ENCODE data around the gene EPHA6. TPM values are rescaled to one million over a fixed set of nuclear protein-coding genes. Genes with fewer than 3 reads are reported as not detected.
"Not testable (repeated sequence)": the region's sequence is repeated elsewhere in the genome, so short reads cannot be mapped to it uniquely, and the experiment has no call there.

Gene EPHA6
- total and polyA plus RNA-seq, 7 donors, result 0.58 to 53.5 (median 45.4) TPM; not detected in 2

DNA sequence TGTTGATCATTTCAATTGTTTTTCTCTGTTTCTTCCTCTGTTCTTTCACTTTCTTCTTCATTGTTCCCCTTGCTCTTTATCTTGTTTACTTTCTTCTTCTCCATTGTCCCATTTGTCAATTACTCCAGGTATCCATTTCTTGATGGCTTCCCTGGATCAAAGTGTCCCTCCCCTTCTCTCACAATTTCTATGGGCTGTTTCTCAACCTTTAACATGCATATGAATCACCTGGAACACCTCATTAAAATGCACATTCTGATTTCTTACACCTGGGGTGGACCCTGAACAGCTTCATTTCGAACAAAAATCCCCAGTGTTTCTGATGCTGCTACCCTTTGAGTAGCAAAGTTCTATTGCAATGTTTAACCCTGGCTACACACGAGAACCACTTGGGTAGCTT, 454.8 kb downstream of the EPHA6 start:
- no peak for DNase-seq
- Histone ChIP-seq H3K9me3 (no peaks in the 10 kb centered on the region), H3K4me3 (no peak overlapping the region), H3K4me1 (no peaks in the 10 kb centered on the region), H3K36me3 (no peaks in the 10 kb centered on the region), H3K27ac (no peak overlapping the region), H3K27me3 (no peaks in the 10 kb centered on the region)
- intact Hi-C loops (cut with DNase I), result no loop called here
- TF ChIP-seq EP300 (IDR thresholded peaks at IDR 0.05) (no peak), POLR2A (IDR thresholded peaks at IDR 0.05) (no peak), POLR2AphosphoS5 (IDR thresholded peaks at IDR 0.05) (no peak)
- TF ChIP-seq, protein P1, sequence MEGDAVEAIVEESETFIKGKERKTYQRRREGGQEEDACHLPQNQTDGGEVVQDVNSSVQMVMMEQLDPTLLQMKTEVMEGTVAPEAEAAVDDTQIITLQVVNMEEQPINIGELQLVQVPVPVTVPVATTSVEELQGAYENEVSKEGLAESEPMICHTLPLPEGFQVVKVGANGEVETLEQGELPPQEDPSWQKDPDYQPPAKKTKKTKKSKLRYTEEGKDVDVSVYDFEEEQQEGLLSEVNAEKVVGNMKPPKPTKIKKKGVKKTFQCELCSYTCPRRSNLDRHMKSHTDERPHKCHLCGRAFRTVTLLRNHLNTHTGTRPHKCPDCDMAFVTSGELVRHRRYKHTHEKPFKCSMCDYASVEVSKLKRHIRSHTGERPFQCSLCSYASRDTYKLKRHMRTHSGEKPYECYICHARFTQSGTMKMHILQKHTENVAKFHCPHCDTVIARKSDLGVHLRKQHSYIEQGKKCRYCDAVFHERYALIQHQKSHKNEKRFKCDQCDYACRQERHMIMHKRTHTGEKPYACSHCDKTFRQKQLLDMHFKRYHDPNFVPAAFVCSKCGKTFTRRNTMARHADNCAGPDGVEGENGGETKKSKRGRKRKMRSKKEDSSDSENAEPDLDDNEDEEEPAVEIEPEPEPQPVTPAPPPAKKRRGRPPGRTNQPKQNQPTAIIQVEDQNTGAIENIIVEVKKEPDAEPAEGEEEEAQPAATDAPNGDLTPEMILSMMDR (IDR thresholded peaks at IDR 0.05), result no peak
- 42 to 49% methylated on average over 2 of the region's 2 CpGs for WGBS, 2 donors

DNA sequence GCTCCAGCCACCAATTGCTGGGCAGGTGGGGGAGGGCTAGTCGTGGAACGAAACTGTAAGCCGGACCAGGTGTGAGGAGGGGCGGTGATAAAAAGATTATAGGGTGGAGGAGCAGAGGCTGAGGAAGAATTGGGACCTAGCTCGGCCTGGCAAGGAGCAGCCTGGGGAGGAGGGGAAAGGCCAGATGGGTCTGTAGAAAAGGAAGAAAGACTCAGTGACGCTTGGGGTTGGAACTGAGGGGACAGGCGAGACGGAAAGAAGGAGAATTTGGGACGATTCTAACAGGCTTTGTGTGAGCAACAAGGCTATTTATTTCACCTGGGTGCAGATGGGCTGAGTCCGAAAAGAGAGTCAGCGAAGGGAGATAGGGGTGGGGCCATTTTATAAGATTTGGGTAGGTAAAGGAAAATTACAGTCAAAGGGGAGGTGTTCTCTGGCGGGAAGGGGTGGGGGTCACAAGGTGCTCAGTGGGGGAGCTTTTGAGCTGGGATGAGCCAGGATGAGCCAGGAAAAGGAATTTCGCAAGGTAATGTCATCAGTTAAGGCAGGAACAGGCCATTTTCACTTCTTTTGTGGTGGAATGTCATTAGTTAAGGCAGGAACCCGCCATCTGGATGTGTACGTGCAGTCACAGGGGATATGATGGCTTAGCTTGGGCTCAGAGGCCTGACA, 462.6 kb downstream of the EPHA6 start:
- H3K4me1 ChIP-seq; H3K27ac ChIP-seq; H3K27me3 ChIP-seq; intact Hi-C loops (cut with DNase I); DNase-seq; H3K36me3 ChIP-seq; H3K9me3 ChIP-seq; H3K4me3 ChIP-seq: not testable (repeated sequence)
- 81 to 85% methylated on average over 15 of the region's 15 CpGs for WGBS, 2 donors

DNA sequence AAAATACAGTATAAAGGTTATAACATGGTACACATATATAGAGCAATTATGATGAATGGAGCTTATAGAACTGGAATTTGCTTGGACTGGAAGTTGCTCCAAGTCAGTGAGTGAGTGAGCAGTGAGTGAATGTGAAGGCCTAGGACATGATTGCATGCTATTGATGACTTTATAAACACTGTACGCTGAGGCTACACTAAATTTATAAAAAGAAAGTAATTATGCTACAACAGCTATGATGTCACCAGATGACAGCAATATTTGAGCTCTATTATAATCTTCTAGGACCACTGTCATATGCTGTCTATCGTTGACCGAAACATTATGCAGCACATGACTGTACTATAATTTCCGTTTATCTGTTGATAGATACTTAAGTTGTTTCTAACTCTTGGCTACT, 463.3 kb downstream of the EPHA6 start:
- no peaks in the 10 kb centered on the region for H3K9me3 ChIP-seq
- TF ChIP-seq, protein P1 (IDR thresholded peaks at IDR 0.05), result no peak
- TF ChIP-seq POLR2AphosphoS5 (IDR thresholded peaks at IDR 0.05), result no peak
- TF ChIP-seq POLR2A (IDR thresholded peaks at IDR 0.05), result no peak
- TF ChIP-seq EP300 (IDR thresholded peaks at IDR 0.05), result no peak
- H3K4me3 ChIP-seq, result no peak overlapping the region
- no peaks in the 10 kb centered on the region for H3K36me3 ChIP-seq
- H3K27ac ChIP-seq, result no peak overlapping the region
- DNase-seq, result no peak
- H3K27me3 ChIP-seq, result no peaks in the 10 kb centered on the region
- peaks cover 0 to 7% (median 2%) of the 10 kb centered on the region in 4 donors for H3K4me1 ChIP-seq
- intact Hi-C loops (cut with DNase I), result no loop called here
- WGBS, 2 donors, result 87 to 91% methylated on average over 4 of the region's 4 CpGs

DNA sequence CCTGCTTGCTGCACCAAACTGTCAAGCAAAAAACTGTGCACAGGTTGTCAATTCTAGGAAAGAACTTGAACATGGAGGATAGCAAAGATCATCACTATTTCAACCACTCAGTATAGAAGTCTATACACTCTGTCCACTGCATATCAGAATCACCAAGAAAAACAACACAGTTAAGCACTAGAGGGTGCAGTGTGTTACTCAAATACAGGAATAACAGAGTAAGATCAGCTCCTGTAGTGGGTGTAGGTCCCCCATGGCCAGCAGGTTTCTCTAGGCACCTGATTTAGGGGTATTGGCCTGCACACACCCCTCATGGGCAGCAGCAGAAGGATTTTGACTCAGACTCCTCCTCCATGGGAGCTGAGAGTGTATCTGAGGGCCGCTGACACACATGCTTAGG, 464.1 kb downstream of the EPHA6 start:
- WGBS, 2 donors, result 82 to 83% methylated on average over 1 of the region's 1 CpG
- H3K27ac ChIP-seq, result no peak overlapping the region
- H3K27me3 ChIP-seq, result no peaks in the 10 kb centered on the region
- TF ChIP-seq POLR2A (IDR thresholded peaks at IDR 0.05), result no peak
- TF ChIP-seq EP300 (IDR thresholded peaks at IDR 0.05), result no peak
- no peak for TF ChIP-seq POLR2AphosphoS5 (IDR thresholded peaks at IDR 0.05)
- intact Hi-C loops (cut with DNase I), result no loop called here
- no peaks in the 10 kb centered on the region for H3K36me3 ChIP-seq
- H3K9me3 ChIP-seq, result no peaks in the 10 kb centered on the region
- H3K4me1 ChIP-seq, result peaks cover 0 to 7% (median 2%) of the 10 kb centered on the region in 4 donors
- H3K4me3 ChIP-seq, result no peak overlapping the region
- DNase-seq, result no peak

DNA sequence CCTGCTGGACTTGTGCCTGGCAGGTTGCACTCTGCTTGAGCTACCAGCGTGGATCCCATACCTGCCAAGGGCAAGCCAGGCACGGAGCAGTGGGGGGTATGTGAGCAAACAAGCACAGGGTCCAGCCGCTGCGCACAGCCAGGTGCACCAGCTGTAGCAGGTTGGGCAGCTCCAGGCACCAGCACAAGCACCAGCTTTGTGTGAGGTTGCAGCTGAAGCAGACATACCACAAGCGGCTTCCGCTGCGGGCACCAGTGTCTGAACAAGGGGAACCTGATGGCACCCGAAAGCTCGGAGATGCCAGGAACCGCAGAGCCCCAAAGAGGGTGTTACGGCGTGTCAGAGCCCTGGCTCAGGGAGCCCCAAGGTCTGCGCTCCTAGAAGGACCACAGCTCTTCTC, 477.5 kb downstream of the EPHA6 start:
- Histone ChIP-seq H3K9me3 (peaks cover 0 to 5% (median under 1%) of the 10 kb centered on the region in 4 donors), H3K27me3 (no peaks in the 10 kb centered on the region), H3K4me1 (no peaks in the 10 kb centered on the region), H3K27ac (no peak overlapping the region), H3K4me3 (no peak overlapping the region), H3K36me3 (no peaks in the 10 kb centered on the region)
- 94 to 95% methylated on average over 13 of the region's 13 CpGs for WGBS, 2 donors
- intact Hi-C loops (cut with DNase I), result no loop called here
- no peak for DNase-seq
- TF ChIP-seq, protein P1 (IDR thresholded peaks at IDR 0.05), result no peak
- TF ChIP-seq POLR2A (IDR thresholded peaks at IDR 0.05), result no peak
- TF ChIP-seq EP300 (IDR thresholded peaks at IDR 0.05), result no peak
- TF ChIP-seq POLR2AphosphoS5 (IDR thresholded peaks at IDR 0.05), result no peak
